ENCODE results near the gene PRG2.

GRCh38 chr11:57353852-57354251 is 36.6 kb downstream of the PRG2 start:
- TF ChIP-seq C11orf30 (IDR thresholded peaks at IDR 0.05; ENCODE audit: low read depth) (no peak), ZNF79 (CRISPR knock-in tag; IDR thresholded peaks at IDR 0.05; ENCODE audit: low read depth) (no peak), E2F1 (CRISPR knock-in tag; IDR thresholded peaks at IDR 0.05) (no peak)

Data from K562 (cell line).